Hepatocyte (in vitro differentiated cells): Measurements from ENCODE around the gene MACF1.

Experiments
- EZH2 ChIP-seq: fragments of 200-600 bp; sonication (generic); IDR thresholded peaks from 2 replicates; pipeline ENCODE4 v1.6.1; 2016; ENCODE audit warnings: antibody characterized with exemption, mild to moderate bottlenecking, borderline replicate concordance
- EZH2phosphoT487 ChIP-seq: fragments of 200-600 bp; sonication (generic); IDR thresholded peaks from one replicate; pipeline ENCODE4 v1.6.1; 2018; ENCODE audit warnings: antibody characterized with exemption, mild to moderate bottlenecking, low read depth, moderate library complexity; ENCODE audit not compliant: unreplicated experiment, severe bottlenecking
- TF ChIP-seq, protein P1 (sequence below): fragments of 200-600 bp; sonication (generic); IDR thresholded peaks from 2 replicates; pipeline ENCODE4 v1.5.1; 2016; ENCODE audit warnings: antibody characterized with exemption, mild to moderate bottlenecking; ENCODE audit not compliant: poor library complexity

DNA sequence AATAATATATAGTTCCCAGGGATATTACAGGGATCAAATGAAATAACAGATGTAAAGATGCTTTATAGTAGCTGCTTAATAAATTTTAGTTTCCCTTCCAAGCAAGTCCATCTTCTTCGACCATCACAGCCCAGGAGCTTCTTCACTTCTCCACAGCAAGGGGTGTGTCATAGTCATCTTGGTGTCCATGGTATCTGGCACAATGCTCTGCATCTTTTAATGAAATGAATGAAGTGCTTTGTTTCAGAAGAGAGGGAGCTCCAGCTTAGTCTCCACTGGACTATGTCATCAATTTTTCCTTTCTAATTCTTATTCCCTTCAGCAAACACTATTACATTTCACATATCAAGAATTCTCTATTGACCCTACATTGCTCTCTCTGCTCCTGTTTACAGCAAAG, 4.9 kb upstream of the MACF1 start:
- TF ChIP-seq, protein P1, sequence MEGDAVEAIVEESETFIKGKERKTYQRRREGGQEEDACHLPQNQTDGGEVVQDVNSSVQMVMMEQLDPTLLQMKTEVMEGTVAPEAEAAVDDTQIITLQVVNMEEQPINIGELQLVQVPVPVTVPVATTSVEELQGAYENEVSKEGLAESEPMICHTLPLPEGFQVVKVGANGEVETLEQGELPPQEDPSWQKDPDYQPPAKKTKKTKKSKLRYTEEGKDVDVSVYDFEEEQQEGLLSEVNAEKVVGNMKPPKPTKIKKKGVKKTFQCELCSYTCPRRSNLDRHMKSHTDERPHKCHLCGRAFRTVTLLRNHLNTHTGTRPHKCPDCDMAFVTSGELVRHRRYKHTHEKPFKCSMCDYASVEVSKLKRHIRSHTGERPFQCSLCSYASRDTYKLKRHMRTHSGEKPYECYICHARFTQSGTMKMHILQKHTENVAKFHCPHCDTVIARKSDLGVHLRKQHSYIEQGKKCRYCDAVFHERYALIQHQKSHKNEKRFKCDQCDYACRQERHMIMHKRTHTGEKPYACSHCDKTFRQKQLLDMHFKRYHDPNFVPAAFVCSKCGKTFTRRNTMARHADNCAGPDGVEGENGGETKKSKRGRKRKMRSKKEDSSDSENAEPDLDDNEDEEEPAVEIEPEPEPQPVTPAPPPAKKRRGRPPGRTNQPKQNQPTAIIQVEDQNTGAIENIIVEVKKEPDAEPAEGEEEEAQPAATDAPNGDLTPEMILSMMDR = no peak
- TF ChIP-seq EZH2 = no peak
- no peak for TF ChIP-seq EZH2phosphoT487
